Measurements from ENCODE around the gene ACAN. TPM values are rescaled to one million over a fixed set of nuclear protein-coding genes. Genes with fewer than 3 reads are reported as not detected.
A peak's percentile ranks its signal among the peaks of the same experiment; 100 is the strongest.

ACAN gene
- total RNA-seq, 2 donors from 2014 or later = 0.14 to 4.7 TPM

DNA sequence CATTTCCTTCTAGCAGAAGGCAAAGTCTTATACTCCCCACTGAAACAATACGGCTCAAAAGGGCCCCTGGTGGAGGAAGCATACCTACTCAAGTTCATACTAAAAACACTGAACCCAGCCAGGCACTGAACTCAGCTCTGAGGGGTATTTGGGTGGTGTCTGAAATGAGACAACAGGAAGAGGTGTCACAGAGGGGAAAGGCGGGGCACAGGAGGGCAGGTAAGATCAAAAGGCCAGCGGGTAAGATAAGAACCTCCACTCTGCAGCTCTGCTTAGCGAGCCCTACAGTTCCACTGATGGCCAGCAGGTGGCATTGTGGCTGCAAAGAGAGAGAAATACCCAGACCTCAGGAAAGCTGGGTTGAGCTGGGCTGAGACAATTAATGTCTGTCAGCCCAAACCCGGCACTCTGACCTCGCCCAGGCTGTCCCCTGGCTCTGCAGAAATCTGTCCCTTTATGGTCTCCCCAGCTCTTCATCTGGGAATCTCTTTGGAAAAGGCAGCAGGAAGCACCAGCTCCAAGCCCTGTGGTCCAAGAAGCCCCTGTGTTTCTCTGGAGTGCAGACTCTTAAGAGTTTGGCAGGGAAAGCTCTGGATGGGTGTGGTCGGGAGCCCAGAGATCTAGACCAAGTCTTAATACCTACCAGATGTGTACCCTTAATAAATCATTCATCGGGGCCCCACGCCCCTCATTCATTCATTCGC is 101.5 kb downstream of the ACAN start:
- intact Hi-C loops (cut with DNase I) = loop anchor here (2.0 to 5.0 kb wide), 2 partner anchors 113 to 272 kb away; no protein-coding TSS in a partner anchor
- Histone ChIP-seq H3K9me3 (no peaks in the 10 kb centered on the region), H3K4me1 (replicated peaks) (no peaks in the 10 kb centered on the region), H3K4me3 (no peak overlapping the region), H3K36me3 (no peaks in the 10 kb centered on the region), H3K27me3 (replicated peaks; ENCODE audit: insufficient read depth) (no peaks in the 10 kb centered on the region), H3K27ac (peak overlapping the region in 1 of 2 donors; percentile 10)
- no peak for TF ChIP-seq POLR2A (IDR thresholded peaks at IDR 0.05)
- TF ChIP-seq, protein P1, sequence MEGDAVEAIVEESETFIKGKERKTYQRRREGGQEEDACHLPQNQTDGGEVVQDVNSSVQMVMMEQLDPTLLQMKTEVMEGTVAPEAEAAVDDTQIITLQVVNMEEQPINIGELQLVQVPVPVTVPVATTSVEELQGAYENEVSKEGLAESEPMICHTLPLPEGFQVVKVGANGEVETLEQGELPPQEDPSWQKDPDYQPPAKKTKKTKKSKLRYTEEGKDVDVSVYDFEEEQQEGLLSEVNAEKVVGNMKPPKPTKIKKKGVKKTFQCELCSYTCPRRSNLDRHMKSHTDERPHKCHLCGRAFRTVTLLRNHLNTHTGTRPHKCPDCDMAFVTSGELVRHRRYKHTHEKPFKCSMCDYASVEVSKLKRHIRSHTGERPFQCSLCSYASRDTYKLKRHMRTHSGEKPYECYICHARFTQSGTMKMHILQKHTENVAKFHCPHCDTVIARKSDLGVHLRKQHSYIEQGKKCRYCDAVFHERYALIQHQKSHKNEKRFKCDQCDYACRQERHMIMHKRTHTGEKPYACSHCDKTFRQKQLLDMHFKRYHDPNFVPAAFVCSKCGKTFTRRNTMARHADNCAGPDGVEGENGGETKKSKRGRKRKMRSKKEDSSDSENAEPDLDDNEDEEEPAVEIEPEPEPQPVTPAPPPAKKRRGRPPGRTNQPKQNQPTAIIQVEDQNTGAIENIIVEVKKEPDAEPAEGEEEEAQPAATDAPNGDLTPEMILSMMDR (IDR thresholded peaks at IDR 0.05) = peak; percentile 90 to 98 (median 95)
- TF ChIP-seq POLR2AphosphoS5 (IDR thresholded peaks at IDR 0.05) = peak; percentile 31
- 11% methylated on average over 10 of the region's 10 CpGs for WGBS
- DNase-seq (ENCODE audit: low spot score) = peak; percentile 74

- TF ChIP-seq POLR2AphosphoS5 (IDR thresholded peaks at IDR 0.05) (no peak), POLR2A (IDR thresholded peaks at IDR 0.05) (no peak)
- TF ChIP-seq, protein P1 (IDR thresholded peaks at IDR 0.05) = no peak
- intact Hi-C loops (cut with DNase I) = loop anchor here (2.0 to 5.0 kb wide), 2 partner anchors 112 to 271 kb away; no protein-coding TSS in a partner anchor
- H3K27ac ChIP-seq = peak overlapping the region in 1 of 2 donors; percentile 10
Measured at GRCh38 chr15:88905576-88905975, 102.3 kb downstream of the ACAN start.

GRCh38 chr15:88906130-88906529 is 102.9 kb downstream of the ACAN start:
- H3K27ac ChIP-seq = no peak overlapping the region
- no peaks in the 10 kb centered on the region for H3K4me1 ChIP-seq (replicated peaks)
- H3K4me3 ChIP-seq = no peak overlapping the region
- no peaks in the 10 kb centered on the region for H3K9me3 ChIP-seq
- TF ChIP-seq POLR2AphosphoS5 (IDR thresholded peaks at IDR 0.05) = no peak
- TF ChIP-seq, protein P1 (IDR thresholded peaks at IDR 0.05) = no peak
- H3K27me3 ChIP-seq (replicated peaks; ENCODE audit: insufficient read depth) = no peaks in the 10 kb centered on the region
- H3K36me3 ChIP-seq = no peaks in the 10 kb centered on the region
- DNase-seq (ENCODE audit: low spot score) = no peak
- intact Hi-C loops (cut with DNase I) = loop anchor here (5.0 kb wide), 1 partner anchor 111 kb away; no protein-coding TSS in a partner anchor
- WGBS = 100% methylated on average over 1 of the region's 1 CpG

More at GRCh38 chr15:88905576-88905975, 102.3 kb downstream of the ACAN start:
- Histone ChIP-seq H3K27me3 (replicated peaks; ENCODE audit: insufficient read depth) (no peaks in the 10 kb centered on the region), H3K36me3 (no peaks in the 10 kb centered on the region), H3K4me3 (no peak overlapping the region), H3K4me1 (replicated peaks) (no peaks in the 10 kb centered on the region), H3K9me3 (no peaks in the 10 kb centered on the region)
- no peak for DNase-seq (ENCODE audit: low spot score)
- WGBS = 85% methylated on average over 11 of the region's 11 CpGs

GRCh38 chr15:88906551-88906950 is 103.3 kb downstream of the ACAN start:
- Histone ChIP-seq H3K36me3 (no peaks in the 10 kb centered on the region), H3K4me3 (no peak overlapping the region), H3K4me1 (replicated peaks) (no peaks in the 10 kb centered on the region), H3K27ac (no peak overlapping the region), H3K27me3 (replicated peaks; ENCODE audit: insufficient read depth) (no peaks in the 10 kb centered on the region), H3K9me3 (no peaks in the 10 kb centered on the region)
- intact Hi-C loops (cut with DNase I) = loop anchor here (5.0 kb wide), 1 partner anchor 111 kb away; no protein-coding TSS in a partner anchor
- 98% methylated on average over 7 of the region's 7 CpGs for WGBS
- TF ChIP-seq POLR2A (IDR thresholded peaks at IDR 0.05) = no peak
- no peak for TF ChIP-seq POLR2AphosphoS5 (IDR thresholded peaks at IDR 0.05)
- TF ChIP-seq, protein P1 (IDR thresholded peaks at IDR 0.05) = no peak
- DNase-seq (ENCODE audit: low spot score) = no peak

DNA sequence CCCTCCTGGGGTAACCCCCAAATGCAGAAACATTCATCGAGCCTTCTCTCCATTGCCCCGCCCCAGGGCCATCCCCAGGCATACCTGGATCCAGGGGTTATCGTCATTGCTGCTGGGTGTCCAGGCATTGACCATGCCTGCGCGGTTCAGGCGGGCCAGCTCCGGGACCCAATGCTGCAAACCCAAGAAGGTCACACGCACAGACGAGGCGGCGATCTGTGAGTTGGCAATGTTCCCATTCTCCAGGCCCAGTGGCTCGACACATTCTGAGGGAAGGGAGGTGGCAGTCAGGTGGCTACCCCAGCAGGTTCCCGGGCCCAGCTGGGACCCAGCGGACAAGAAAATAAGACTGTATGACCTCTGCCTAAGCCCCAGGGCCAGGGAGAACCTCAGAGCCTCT is 103.9 kb downstream of the ACAN start:
- no peak for DNase-seq (ENCODE audit: low spot score)
- no peaks in the 10 kb centered on the region for H3K4me1 ChIP-seq (replicated peaks)
- no peak for TF ChIP-seq POLR2AphosphoS5 (IDR thresholded peaks at IDR 0.05)
- TF ChIP-seq, protein P1 (IDR thresholded peaks at IDR 0.05) = no peak
- no peak for TF ChIP-seq POLR2A (IDR thresholded peaks at IDR 0.05)
- H3K9me3 ChIP-seq = no peaks in the 10 kb centered on the region
- intact Hi-C loops (cut with DNase I) = loop anchor here (5.0 kb wide), 1 partner anchor 110 kb away; no protein-coding TSS in a partner anchor
- 89% methylated on average over 14 of the region's 14 CpGs for WGBS
- H3K4me3 ChIP-seq = no peak overlapping the region
- no peak overlapping the region for H3K27ac ChIP-seq
- H3K36me3 ChIP-seq = no peaks in the 10 kb centered on the region
- no peaks in the 10 kb centered on the region for H3K27me3 ChIP-seq (replicated peaks; ENCODE audit: insufficient read depth)
